HL-60 (cell line): ENCODE results near the gene CD3G.

Experiments
- GABPA ChIP-seq: IDR thresholded peaks from 2 replicates; pipeline ENCODE4 v1.6.1; 2012; ENCODE audit warnings: low read depth
- POLR2AphosphoS5 ChIP-seq: IDR thresholded peaks from 2 replicates; pipeline ENCODE4 v1.6.1; 2012; ENCODE audit warnings: low read depth
- REST ChIP-seq: IDR thresholded peaks from 2 replicates; pipeline ENCODE4 v1.6.1; 2012; ENCODE audit warnings: low read depth; ENCODE audit not compliant: insufficient replicate concordance
- TF ChIP-seq, protein P1 (sequence below): IDR thresholded peaks from one replicate; pipeline ENCODE4 v1.5.1; 2011; ENCODE audit warnings: low read length, control low read depth, inconsistent platforms; ENCODE audit not compliant: insufficient read depth

DNA sequence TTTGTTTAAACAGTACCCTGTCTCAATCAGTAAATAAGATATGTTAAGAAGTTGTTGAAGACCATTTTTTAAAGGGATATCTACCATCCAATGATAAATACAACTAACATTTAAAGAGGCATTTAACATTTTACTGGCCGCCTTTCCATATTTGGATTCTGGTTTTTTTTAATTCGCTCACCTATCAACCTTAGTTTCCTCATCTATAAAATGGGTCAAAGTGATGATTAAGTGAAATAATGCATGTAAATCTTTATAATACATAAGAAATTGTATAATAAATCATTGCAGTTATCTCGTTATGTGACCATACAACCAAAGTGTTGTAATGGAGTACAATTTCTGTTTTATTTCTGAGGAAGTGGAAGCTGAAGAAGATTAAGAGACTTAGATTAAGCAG is 39.5 kb downstream of the CD3G start:
- TF ChIP-seq, protein P1, sequence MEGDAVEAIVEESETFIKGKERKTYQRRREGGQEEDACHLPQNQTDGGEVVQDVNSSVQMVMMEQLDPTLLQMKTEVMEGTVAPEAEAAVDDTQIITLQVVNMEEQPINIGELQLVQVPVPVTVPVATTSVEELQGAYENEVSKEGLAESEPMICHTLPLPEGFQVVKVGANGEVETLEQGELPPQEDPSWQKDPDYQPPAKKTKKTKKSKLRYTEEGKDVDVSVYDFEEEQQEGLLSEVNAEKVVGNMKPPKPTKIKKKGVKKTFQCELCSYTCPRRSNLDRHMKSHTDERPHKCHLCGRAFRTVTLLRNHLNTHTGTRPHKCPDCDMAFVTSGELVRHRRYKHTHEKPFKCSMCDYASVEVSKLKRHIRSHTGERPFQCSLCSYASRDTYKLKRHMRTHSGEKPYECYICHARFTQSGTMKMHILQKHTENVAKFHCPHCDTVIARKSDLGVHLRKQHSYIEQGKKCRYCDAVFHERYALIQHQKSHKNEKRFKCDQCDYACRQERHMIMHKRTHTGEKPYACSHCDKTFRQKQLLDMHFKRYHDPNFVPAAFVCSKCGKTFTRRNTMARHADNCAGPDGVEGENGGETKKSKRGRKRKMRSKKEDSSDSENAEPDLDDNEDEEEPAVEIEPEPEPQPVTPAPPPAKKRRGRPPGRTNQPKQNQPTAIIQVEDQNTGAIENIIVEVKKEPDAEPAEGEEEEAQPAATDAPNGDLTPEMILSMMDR, result no peak
- TF ChIP-seq POLR2AphosphoS5 (no peak), REST (no peak), GABPA (no peak)
